H9 (cell line): ENCODE measurements around the gene XIRP1. TPM values are rescaled to one million over a fixed set of nuclear protein-coding genes. Genes with fewer than 3 reads are reported as not detected.
A peak's percentile ranks its signal among the peaks of the same experiment; 100 is the strongest.

Experiments used
- DNase-seq: peaks from one replicate; pipeline ENCODE4 v3.0.0-alpha.2; 2017
- H2AFZ ChIP-seq: one replicate; pipeline ENCODE4 v1.6.1; 2013; ENCODE audit warnings: mild to moderate bottlenecking, low read length, control low read depth, moderate library complexity
- H2AK5ac ChIP-seq: 2 replicates; pipeline ENCODE4 v1.6.1; 2013; ENCODE audit warnings: low read length, control low read depth, mixed read lengths; ENCODE audit not compliant: insufficient read length
- H2BK120ac ChIP-seq: one replicate; pipeline ENCODE4 v1.6.1; 2013; ENCODE audit warnings: low read depth, mild to moderate bottlenecking, low read length, control low read depth, inconsistent platforms; ENCODE audit not compliant: poor library complexity, severe bottlenecking
- H2BK12ac ChIP-seq: 2 replicates; pipeline ENCODE4 v1.6.1; 2013; ENCODE audit warnings: low read length, control low read depth, mixed read lengths, low read depth; ENCODE audit not compliant: insufficient read length
- H2BK15ac ChIP-seq: 2 replicates; pipeline ENCODE4 v1.6.1; 2013; ENCODE audit warnings: low read depth, low read length, control low read depth
- H2BK20ac ChIP-seq: one replicate; pipeline ENCODE4 v1.6.1; 2013; ENCODE audit warnings: low read depth, mild to moderate bottlenecking, low read length, control low read depth, inconsistent platforms; ENCODE audit not compliant: poor library complexity, severe bottlenecking
- H2BK5ac ChIP-seq: 2 replicates; pipeline ENCODE4 v1.6.1; 2013; ENCODE audit warnings: low read length, control low read depth, mixed read lengths; ENCODE audit not compliant: insufficient read length
- H3K14ac ChIP-seq: 2 replicates; pipeline ENCODE4 v1.6.1; 2013; ENCODE audit warnings: low read length, control low read depth; ENCODE audit not compliant: insufficient read depth
- H3K18ac ChIP-seq: 2 replicates; pipeline ENCODE4 v1.6.1; 2013; ENCODE audit warnings: low read depth, mild to moderate bottlenecking, mixed read lengths, low read length, control low read depth; ENCODE audit not compliant: insufficient read length
- H3K23ac ChIP-seq: 2 replicates; pipeline ENCODE4 v1.6.1; 2013; ENCODE audit warnings: low read length, control low read depth, mixed read lengths, low read depth; ENCODE audit not compliant: insufficient read length
- H3K23me2 ChIP-seq: 2 replicates; pipeline ENCODE4 v1.6.1; 2013; ENCODE audit warnings: low read depth, mild to moderate bottlenecking, mixed read lengths, low read length, control low read depth; ENCODE audit not compliant: insufficient read length, poor library complexity, severe bottlenecking
- H3K27ac ChIP-seq: 2 replicates; pipeline ENCODE4 v1.5.1; 2013; ENCODE audit warnings: low read length, control low read depth, mixed read lengths, low read depth; ENCODE audit not compliant: insufficient read length
- H3K27me3 ChIP-seq: 2 replicates; pipeline ENCODE4 v1.6.1; 2013; ENCODE audit warnings: low read length, control low read depth, inconsistent platforms; ENCODE audit not compliant: insufficient read depth
- H3K4ac ChIP-seq: 2 replicates; pipeline ENCODE4 v1.6.1; 2013; ENCODE audit warnings: low read depth, mild to moderate bottlenecking, control low read depth, inconsistent platforms, low read length, moderate library complexity
- H3K4me1 ChIP-seq: 2 replicates; pipeline ENCODE4 v1.6.1; 2013; ENCODE audit warnings: low read length, control low read depth, inconsistent platforms; ENCODE audit not compliant: insufficient read depth
- H3K4me2 ChIP-seq: 2 replicates; pipeline ENCODE4 v1.6.1; 2013; ENCODE audit warnings: low read length, control low read depth, mixed read lengths; ENCODE audit not compliant: insufficient read length, insufficient read depth
- H3K56ac ChIP-seq: 2 replicates; pipeline ENCODE4 v1.6.1; 2013; ENCODE audit warnings: low read depth, mild to moderate bottlenecking, mixed read lengths, low read length, control low read depth; ENCODE audit not compliant: insufficient read length
- H3K79me1 ChIP-seq: 2 replicates; pipeline ENCODE4 v1.6.1; 2013; ENCODE audit warnings: low read depth, mild to moderate bottlenecking, moderate library complexity, low read length, control low read depth, inconsistent platforms; ENCODE audit not compliant: insufficient read depth, poor library complexity, severe bottlenecking
- H3K79me2 ChIP-seq: 2 replicates; pipeline ENCODE4 v1.6.1; 2013; ENCODE audit warnings: low read length, control low read depth, inconsistent platforms; ENCODE audit not compliant: insufficient read depth
- H3K9ac ChIP-seq: 2 replicates; pipeline ENCODE4 v1.6.1; 2013; ENCODE audit warnings: low read length, control low read depth, mixed read lengths; ENCODE audit not compliant: insufficient read length; ENCODE audit errors: extremely low read depth
- H3K9me3 ChIP-seq: one replicate; pipeline ENCODE4 v1.6.1; 2013; ENCODE audit warnings: low read depth, low read length, inconsistent platforms; ENCODE audit not compliant: control insufficient read depth
- H3T11ph ChIP-seq: one replicate; pipeline ENCODE4 v1.6.1; 2013; ENCODE audit warnings: mild to moderate bottlenecking, low read length, control low read depth, inconsistent platforms
- H4K20me1 ChIP-seq: one replicate; pipeline ENCODE4 v1.6.1; 2013; ENCODE audit not compliant: control insufficient read depth, insufficient read length, insufficient read depth
- H4K5ac ChIP-seq: 2 replicates; pipeline ENCODE4 v1.6.1; 2013; ENCODE audit warnings: low read depth, mild to moderate bottlenecking, mixed read lengths, low read length, control low read depth; ENCODE audit not compliant: insufficient read length
- H4K8ac ChIP-seq: replicated peaks from 2 replicates; pipeline ENCODE4 v1.6.1; 2013; ENCODE audit warnings: low read length, control low read depth, mixed read lengths, low read depth; ENCODE audit not compliant: insufficient read length
- H4K91ac ChIP-seq: 2 replicates; pipeline ENCODE4 v1.6.1; 2013; ENCODE audit warnings: low read depth, mild to moderate bottlenecking, moderate library complexity, mixed read lengths, low read length, control low read depth; ENCODE audit not compliant: insufficient read length
- H3K27ac Mint-ChIP-seq, 3 experiments: 2 replicates in 2 of 3; 3 replicates in 1 of 3; pipeline ENCODE4 v1.8.0; 2020 to 2021; ENCODE audit warnings: mixed read lengths in 3 of 3, mild to moderate bottlenecking in 1 of 3, moderate library complexity in 1 of 3
- H3K27me3 Mint-ChIP-seq: 2 replicates; pipeline ENCODE4 v1.8.0; 2021; ENCODE audit warnings: low read depth, mild to moderate bottlenecking, moderate library complexity, mixed read lengths
- H3K36me3 Mint-ChIP-seq, 3 experiments: 2 replicates in 2 of 3; 3 replicates in 1 of 3; pipeline ENCODE4 v1.8.0; 2020 to 2021; ENCODE audit warnings: low read depth in 3 of 3, mixed read lengths in 3 of 3; ENCODE audit not compliant: insufficient read depth in 1 of 3
- H3K4me1 Mint-ChIP-seq, 2 experiments: 2 replicates each; pipeline ENCODE4 v1.8.0; 2020; ENCODE audit warnings: mixed read lengths in 2 of 2
- H3K4me3 Mint-ChIP-seq, 2 experiments: 2 replicates in 1 of 2; 3 replicates in 1 of 2; pipeline ENCODE4 v1.8.0; 2020 to 2021; ENCODE audit warnings: mild to moderate bottlenecking in 2 of 2, mixed read lengths in 2 of 2, moderate library complexity in 1 of 2
- H3K9me3 Mint-ChIP-seq, 2 experiments: 2 replicates in 1 of 2; 3 replicates in 1 of 2; pipeline ENCODE4 v1.8.0; 2020; ENCODE audit warnings: mild to moderate bottlenecking in 2 of 2, mixed read lengths in 2 of 2, moderate library complexity in 1 of 2
- WGBS: extraction: QIAGEN DNeasy Blood & Tissue Kit; methylation state at CpG from one replicate; pipeline ENCODE4 v1.1.7; 2013; ENCODE audit warnings: missing lambda C conversion rate, low lambda C conversion rate, mixed read lengths; ENCODE audit not compliant: insufficient read length; ENCODE audit errors: extremely low coverage; 5-methylcytosine and 5-hydroxymethylcytosine counted together
- total RNA-seq: library from RNA; stranded (reverse); gene quantifications from 2 replicates; pipeline ENCODE4 v1.2.1, GENCODE V29; 2021
- TF ChIP-seq, protein P1 (sequence below): fragments of 200-600 bp; sonication (generic); conservative IDR thresholded peaks from 3 replicates; pipeline ENCODE4 v1.8.0; 2021; ENCODE audit warnings: antibody characterized with exemption, mild to moderate bottlenecking

Gene XIRP1
- total RNA-seq, 1 experiment from 2014 or later = not detected

- no peak overlapping the region for H2BK5ac ChIP-seq
- no peaks in the 10 kb centered on the region for H3K79me1 ChIP-seq
- H3K14ac ChIP-seq = no peak overlapping the region; the same call in 1 of the 2 replicates
- no peak overlapping the region for H4K8ac ChIP-seq
- no peak overlapping the region for H3K56ac ChIP-seq
- WGBS = no CpG with 5 or more reads among the region's 4 CpGs
- H2BK15ac ChIP-seq = no peak overlapping the region
- peaks cover 14 to 45% (median 37%) of the 10 kb centered on the region in 3 experiments; a peak in 6 of 7 replicates for H3K36me3 Mint-ChIP-seq
- no peak overlapping the region for H2AFZ ChIP-seq
- H4K5ac ChIP-seq = no peak overlapping the region
- H3K27ac Mint-ChIP-seq = peak overlapping the region in 1 of 3 experiments; percentile 49; a peak in 1 of 7 replicates
- no peak overlapping the region for H3K23ac ChIP-seq
- H3K4me2 ChIP-seq = no peak overlapping the region
- no peaks in the 10 kb centered on the region for H3K79me2 ChIP-seq
- TF ChIP-seq, protein P1, sequence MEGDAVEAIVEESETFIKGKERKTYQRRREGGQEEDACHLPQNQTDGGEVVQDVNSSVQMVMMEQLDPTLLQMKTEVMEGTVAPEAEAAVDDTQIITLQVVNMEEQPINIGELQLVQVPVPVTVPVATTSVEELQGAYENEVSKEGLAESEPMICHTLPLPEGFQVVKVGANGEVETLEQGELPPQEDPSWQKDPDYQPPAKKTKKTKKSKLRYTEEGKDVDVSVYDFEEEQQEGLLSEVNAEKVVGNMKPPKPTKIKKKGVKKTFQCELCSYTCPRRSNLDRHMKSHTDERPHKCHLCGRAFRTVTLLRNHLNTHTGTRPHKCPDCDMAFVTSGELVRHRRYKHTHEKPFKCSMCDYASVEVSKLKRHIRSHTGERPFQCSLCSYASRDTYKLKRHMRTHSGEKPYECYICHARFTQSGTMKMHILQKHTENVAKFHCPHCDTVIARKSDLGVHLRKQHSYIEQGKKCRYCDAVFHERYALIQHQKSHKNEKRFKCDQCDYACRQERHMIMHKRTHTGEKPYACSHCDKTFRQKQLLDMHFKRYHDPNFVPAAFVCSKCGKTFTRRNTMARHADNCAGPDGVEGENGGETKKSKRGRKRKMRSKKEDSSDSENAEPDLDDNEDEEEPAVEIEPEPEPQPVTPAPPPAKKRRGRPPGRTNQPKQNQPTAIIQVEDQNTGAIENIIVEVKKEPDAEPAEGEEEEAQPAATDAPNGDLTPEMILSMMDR = no peak
- H3K4me1 Mint-ChIP-seq = peaks cover 2 to 8% of the 10 kb centered on the region in 2 experiments; a peak in 3 of 4 replicates
- H3K4me3 Mint-ChIP-seq = no peak overlapping the region
- DNase-seq = peak; percentile 20
- H3K23me2 ChIP-seq = no peaks in the 10 kb centered on the region
- no peaks in the 10 kb centered on the region for H3K27me3 Mint-ChIP-seq
- H2BK120ac ChIP-seq = no peak overlapping the region
- no peaks in the 10 kb centered on the region for H4K20me1 ChIP-seq
- H3K18ac ChIP-seq = no peak overlapping the region
- no peak overlapping the region for H2AK5ac ChIP-seq
- no peaks in the 10 kb centered on the region for H3K9me3 Mint-ChIP-seq
- H3K27me3 ChIP-seq = no peaks in the 10 kb centered on the region
- H4K91ac ChIP-seq = no peak overlapping the region
- H3K4me1 ChIP-seq = no peaks in the 10 kb centered on the region
- no peaks in the 10 kb centered on the region for H3K9me3 ChIP-seq
- no peak overlapping the region for H2BK20ac ChIP-seq
- H3K27ac ChIP-seq = no peak overlapping the region
- H3K4ac ChIP-seq = no peak overlapping the region
- no peak overlapping the region for H2BK12ac ChIP-seq
- H3K9ac ChIP-seq = no peak overlapping the region
- H3T11ph ChIP-seq = no peak overlapping the region
These were observed 51.0 kb downstream of the XIRP1 start for GRCh38 chr3:39141171-39141995.
